Measurements from ENCODE around the gene SCN9A. TPM values are rescaled to one million over a fixed set of nuclear protein-coding genes. Genes with fewer than 3 reads are reported as not detected.

The SCN9A gene
- total RNA-seq, 1 donor from 2014 or later = 5.5 TPM

DNA sequence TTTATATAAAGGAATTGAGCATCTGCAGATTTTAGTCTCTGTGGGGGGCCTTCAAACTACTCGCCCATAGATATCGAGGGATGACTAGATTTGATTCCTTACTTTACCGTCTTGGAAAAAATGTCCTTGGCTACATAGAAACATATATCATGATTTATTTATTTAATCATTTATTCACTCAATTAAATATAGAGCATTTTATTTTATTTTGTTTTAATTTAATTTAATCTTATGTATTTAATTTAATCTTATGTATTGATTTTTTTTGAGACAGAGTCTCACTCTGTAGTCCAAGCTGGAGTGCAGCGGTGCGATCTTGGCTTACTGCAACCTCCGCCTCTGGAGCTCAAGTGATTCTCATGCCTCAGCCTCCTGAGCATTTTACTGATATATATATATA is 105.4 kb downstream of the SCN9A start:
- TF ChIP-seq, protein P1, sequence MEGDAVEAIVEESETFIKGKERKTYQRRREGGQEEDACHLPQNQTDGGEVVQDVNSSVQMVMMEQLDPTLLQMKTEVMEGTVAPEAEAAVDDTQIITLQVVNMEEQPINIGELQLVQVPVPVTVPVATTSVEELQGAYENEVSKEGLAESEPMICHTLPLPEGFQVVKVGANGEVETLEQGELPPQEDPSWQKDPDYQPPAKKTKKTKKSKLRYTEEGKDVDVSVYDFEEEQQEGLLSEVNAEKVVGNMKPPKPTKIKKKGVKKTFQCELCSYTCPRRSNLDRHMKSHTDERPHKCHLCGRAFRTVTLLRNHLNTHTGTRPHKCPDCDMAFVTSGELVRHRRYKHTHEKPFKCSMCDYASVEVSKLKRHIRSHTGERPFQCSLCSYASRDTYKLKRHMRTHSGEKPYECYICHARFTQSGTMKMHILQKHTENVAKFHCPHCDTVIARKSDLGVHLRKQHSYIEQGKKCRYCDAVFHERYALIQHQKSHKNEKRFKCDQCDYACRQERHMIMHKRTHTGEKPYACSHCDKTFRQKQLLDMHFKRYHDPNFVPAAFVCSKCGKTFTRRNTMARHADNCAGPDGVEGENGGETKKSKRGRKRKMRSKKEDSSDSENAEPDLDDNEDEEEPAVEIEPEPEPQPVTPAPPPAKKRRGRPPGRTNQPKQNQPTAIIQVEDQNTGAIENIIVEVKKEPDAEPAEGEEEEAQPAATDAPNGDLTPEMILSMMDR (IDR thresholded peaks at IDR 0.05) = no peak
- H3K27ac ChIP-seq = no peak overlapping the region
- H3K9me3 ChIP-seq = no peaks in the 10 kb centered on the region
- no peak for DNase-seq (ENCODE audit: low spot score in 2 of 2)
- no peak overlapping the region for H3K4me3 ChIP-seq
- no peaks in the 10 kb centered on the region for H3K4me1 ChIP-seq
- no peaks in the 10 kb centered on the region for H3K36me3 ChIP-seq
- no peaks in the 10 kb centered on the region for H3K27me3 ChIP-seq
- intact Hi-C loops (cut with DNase I) = no loop called here

DNA sequence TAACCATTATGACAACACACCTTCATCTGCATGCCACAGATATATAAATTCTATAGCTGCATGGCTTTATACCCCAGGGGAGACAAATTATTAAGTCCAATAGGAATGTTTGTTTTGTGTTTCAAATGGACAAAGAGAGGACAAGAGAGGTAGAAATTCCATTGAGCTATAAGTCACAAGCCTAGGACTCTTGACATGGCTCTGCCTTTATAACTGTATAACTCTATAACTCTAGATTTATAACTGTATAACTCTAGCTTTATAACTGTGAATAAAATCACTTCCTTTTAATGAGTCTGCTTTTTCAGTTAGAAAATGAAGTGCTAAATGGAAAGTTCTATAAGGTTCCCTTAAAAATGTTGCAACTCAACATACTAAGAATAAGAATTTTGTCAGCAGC is 106.4 kb downstream of the SCN9A start:
- Histone ChIP-seq H3K27me3 (no peaks in the 10 kb centered on the region), H3K27ac (no peak overlapping the region), H3K9me3 (no peaks in the 10 kb centered on the region), H3K4me3 (no peak overlapping the region), H3K4me1 (no peaks in the 10 kb centered on the region), H3K36me3 (no peaks in the 10 kb centered on the region)
- intact Hi-C loops (cut with DNase I) = no loop called here
- no peak for DNase-seq (ENCODE audit: low spot score in 2 of 2)
- TF ChIP-seq, protein P1 (IDR thresholded peaks at IDR 0.05) = no peak

DNA sequence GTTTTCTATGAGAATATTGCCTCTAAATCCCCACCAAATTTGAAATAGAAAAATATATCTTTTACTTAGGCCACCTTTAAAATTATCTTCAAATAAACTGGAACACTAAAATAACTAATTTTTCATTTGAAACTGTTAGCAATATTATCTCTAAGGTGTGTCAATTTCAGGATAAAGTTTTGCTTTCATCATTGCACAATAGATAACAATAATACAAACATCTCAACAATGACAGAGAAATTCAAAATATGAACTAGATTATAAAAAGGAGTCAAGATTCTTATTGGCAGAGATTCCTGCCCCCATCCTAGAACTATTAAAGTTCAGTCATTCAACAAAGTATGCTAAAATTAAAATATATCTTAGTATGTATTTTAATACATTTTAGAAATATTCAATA is 117.9 kb downstream of the SCN9A start:
- H3K36me3 ChIP-seq = no peaks in the 10 kb centered on the region

DNA sequence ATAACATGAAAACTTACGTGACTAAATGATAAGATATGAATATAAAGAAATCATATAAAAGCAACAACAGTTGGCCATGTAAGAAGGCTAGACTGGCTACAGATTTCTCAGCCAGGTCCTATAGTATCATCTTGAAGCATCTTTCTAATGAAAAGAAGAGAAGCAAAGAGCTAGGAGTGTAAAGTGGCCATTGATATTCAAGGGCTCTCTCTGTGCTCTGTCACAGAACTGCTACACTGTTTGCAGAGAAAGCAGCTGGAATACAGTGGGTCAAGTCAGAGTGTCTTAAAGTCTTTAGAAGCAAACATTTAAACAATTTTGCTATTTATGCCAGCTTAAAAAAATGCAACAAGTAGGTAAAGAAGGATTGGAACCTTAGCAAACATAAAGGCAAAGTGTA is 118.8 kb downstream of the SCN9A start:
- Histone ChIP-seq H3K36me3 (no peaks in the 10 kb centered on the region), H3K27me3 (no peaks in the 10 kb centered on the region), H3K9me3 (no peaks in the 10 kb centered on the region), H3K4me3 (no peak overlapping the region), H3K4me1 (no peaks in the 10 kb centered on the region), H3K27ac (no peak overlapping the region)
- TF ChIP-seq, protein P1 (IDR thresholded peaks at IDR 0.05) = no peak
- intact Hi-C loops (cut with DNase I) = no loop called here
- no peak for DNase-seq (ENCODE audit: low spot score in 2 of 2)

More for the DNA sequence above, 117.9 kb downstream of the SCN9A start:
- no peaks in the 10 kb centered on the region for H3K9me3 ChIP-seq
- no peak for DNase-seq (ENCODE audit: low spot score in 2 of 2)
- H3K4me3 ChIP-seq = no peak overlapping the region
- H3K27ac ChIP-seq = no peak overlapping the region
- no peaks in the 10 kb centered on the region for H3K4me1 ChIP-seq
- intact Hi-C loops (cut with DNase I) = no loop called here
- no peaks in the 10 kb centered on the region for H3K27me3 ChIP-seq
- TF ChIP-seq, protein P1 (IDR thresholded peaks at IDR 0.05) = no peak

DNA sequence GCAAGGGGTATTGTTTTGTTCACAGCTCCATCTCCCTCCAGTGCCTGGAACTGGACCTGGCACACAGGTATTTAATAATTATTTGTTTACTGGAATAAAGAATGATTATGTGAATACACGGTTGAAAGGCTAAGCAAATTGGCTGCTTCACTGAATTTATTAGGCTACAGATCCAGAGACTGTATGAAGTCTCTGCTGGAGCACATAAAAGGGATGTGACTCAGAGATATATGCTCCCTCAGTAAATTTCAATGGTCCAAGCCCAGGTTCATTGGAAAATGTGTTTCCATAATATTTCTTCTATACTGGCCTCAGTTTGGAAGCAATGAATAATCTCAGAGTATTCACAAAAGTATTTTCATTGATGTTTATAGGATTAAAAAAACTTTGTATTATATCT is 126.4 kb downstream of the SCN9A start:
- TF ChIP-seq, protein P1 (IDR thresholded peaks at IDR 0.05) = no peak
- H3K36me3 ChIP-seq = no peaks in the 10 kb centered on the region
- H3K4me3 ChIP-seq = no peak overlapping the region
- no peaks in the 10 kb centered on the region for H3K9me3 ChIP-seq
- DNase-seq (ENCODE audit: low spot score in 2 of 2) = no peak
- H3K27ac ChIP-seq = no peak overlapping the region
- no peaks in the 10 kb centered on the region for H3K27me3 ChIP-seq
- no peaks in the 10 kb centered on the region for H3K4me1 ChIP-seq
- intact Hi-C loops (cut with DNase I) = no loop called here

DNA sequence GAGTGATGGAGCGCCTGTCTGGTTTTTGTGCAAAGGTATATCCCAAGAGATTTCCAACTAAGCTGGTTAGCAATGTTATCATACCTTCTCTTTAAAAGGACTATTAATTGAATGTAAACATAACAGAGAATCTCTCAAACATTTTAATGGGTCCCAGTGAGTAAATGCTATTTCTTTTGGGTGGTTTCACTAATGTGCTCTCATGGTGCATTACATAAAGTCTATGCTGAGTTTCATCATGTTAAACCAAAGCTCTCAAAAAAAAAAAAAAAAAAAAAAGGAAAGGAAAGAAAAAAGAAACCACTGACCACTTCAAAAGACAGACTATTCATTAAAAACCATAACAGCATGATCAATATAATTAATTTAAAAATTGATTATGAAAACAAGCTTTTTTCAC is 128.8 kb downstream of the SCN9A start:
- TF ChIP-seq, protein P1 (IDR thresholded peaks at IDR 0.05) = no peak
- Histone ChIP-seq H3K4me3 (no peak overlapping the region), H3K27me3 (no peaks in the 10 kb centered on the region), H3K36me3 (no peaks in the 10 kb centered on the region), H3K9me3 (no peaks in the 10 kb centered on the region), H3K27ac (no peak overlapping the region), H3K4me1 (no peaks in the 10 kb centered on the region)
- intact Hi-C loops (cut with DNase I) = no loop called here
- DNase-seq (ENCODE audit: low spot score in 2 of 2) = no peak

All from ascending aorta (tissue), 2 donors.